Activated CD4-positive, alpha-beta T cell treated with anti-CD3 and anti-CD28 coated beads for 1 hour (primary cell): Measurements from ENCODE around the gene FGF12.

Experiments
- DNase-seq: peaks from one replicate; pipeline ENCODE4 v3.0.0-alpha.2; 2020

Gene FGF12

GRCh38 chr3:192246847-192247559 is 480.3 kb downstream of the FGF12 start:
- DNase-seq: no peak

- DNase-seq: no peak
These were observed 482.8 kb downstream of the FGF12 start for GRCh38 chr3:192244591-192244990.

DNA sequence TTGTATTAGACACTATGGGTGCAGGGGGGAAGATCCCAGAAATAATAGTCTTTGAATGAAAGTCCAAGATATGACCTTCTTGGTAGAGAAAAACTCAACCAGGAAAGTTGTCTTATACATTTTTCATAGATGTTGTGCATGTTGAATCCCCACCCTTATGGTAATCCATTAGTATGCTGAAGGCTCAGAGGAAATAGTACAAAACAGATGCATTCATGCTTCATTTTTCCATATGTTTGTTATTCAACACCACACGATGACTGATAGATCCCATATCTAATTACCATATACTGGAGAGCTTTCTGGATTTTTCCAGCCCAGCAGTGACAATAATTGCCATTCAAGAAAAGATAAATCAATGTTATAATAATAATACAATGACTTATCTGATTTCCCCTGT is 487.4 kb downstream of the FGF12 start:
- DNase-seq: no peak

DNA sequence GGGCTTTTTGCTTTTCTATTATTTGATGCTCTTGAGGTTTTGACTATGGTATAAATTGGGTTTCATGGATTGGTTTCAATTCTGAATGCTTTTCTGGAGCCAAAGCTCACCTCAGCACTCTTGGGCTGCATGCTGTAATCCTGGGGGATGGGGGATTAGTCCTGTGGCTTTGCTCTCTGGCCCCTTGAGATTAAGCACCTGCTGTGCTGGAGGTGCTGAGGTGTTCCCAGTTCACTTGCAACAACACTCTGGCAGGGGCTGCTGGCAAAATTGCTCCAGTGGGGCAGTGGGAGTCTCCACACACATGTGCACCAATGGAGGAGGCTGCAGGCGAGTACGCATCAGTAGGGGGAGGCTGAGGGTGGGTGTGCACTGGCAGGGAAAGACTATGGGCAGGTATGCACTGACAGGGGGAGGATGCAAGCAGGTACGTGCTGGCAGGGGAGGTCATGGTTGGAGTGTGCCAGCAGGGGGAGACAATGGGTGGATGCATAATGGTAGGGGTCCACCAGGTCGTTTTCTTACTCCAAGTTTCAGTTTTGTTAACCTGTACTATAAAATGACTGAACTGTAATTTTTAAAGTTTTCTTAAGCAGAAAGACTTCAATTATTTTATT is 489.2 kb downstream of the FGF12 start:
- no peak for DNase-seq

DNA sequence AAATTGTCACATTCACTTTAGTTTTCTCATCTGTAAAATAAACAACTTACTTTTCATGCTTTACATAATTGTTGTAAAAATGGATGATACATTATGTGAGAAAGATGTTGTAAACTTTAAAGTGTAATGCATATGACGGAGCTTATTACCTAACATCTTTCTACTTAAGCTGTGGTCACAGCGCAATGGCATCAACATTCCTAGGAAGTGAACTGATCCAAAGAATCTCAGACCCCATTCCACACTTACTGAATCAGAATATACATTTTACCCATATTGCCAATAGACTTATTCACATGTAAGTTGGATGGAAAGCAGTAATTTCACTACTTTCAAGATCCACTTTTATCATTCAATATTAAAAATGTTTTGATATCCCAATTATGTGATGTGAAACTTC is 497.5 kb downstream of the FGF12 start:
- DNase-seq: no peak

GRCh38 chr3:192224634-192225155 is 502.6 kb downstream of the FGF12 start:
- no peak for DNase-seq

DNA sequence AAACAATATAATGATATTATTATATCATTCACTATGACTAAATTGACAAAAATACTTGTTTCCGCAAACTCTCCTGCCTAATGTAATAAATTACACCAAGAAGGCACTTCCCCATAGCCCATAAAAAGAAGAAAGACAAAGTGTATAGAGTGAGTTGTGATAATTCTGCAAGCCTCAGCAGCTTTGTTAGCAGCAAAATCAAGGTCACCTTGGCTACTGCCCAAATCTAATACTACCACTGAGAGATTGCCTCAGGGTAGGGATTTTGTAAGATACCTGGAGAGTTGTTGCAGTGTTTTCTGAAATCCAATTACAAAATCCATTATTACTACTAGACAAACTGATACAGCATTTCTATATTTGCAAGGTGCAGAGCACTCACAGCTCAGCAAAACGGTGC is 503.5 kb downstream of the FGF12 start:
- DNase-seq: no peak

DNA sequence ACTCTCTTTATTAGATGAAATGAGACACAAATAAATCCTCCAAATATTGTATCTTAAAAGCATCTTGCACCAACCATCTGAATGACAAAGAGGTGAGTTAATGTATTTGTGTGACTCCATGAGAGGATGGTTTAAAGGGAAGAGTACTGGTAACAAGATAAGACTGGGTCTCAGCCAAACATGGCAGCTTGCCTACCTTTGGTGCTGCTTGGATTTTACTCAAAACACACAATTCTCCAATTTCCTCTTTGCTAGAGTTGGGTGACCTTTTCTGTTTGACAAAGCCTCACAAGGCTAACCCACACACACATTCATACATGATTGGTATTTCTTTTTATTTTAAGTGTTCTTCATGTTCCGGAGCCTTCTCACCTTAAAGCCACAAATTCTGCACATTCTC is 506.4 kb downstream of the FGF12 start:
- DNase-seq: no peak

GRCh38 chr3:192219926-192220325 is 507.4 kb downstream of the FGF12 start:
- no peak for DNase-seq

DNA sequence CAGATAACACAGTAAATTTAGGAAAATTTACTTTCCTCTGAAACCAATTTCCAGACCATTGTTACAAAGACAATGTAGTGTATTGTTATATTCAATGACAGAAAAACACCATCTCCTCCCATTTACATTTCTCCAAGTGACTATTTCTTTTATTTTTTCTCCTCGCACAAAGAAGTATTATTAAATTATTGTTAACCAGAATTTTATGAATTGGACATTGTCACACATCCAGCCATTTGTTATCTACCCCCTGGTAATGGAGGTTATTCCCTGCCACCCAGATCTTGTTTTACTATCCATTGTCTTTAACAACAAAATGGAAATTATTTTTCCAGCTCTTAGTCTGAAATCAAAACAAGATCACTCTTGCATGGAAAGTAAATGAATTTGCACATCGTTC is 511.3 kb downstream of the FGF12 start:
- DNase-seq: no peak

GRCh38 chr3:192212979-192213378 is 514.4 kb downstream of the FGF12 start:
- DNase-seq: no peak

DNA sequence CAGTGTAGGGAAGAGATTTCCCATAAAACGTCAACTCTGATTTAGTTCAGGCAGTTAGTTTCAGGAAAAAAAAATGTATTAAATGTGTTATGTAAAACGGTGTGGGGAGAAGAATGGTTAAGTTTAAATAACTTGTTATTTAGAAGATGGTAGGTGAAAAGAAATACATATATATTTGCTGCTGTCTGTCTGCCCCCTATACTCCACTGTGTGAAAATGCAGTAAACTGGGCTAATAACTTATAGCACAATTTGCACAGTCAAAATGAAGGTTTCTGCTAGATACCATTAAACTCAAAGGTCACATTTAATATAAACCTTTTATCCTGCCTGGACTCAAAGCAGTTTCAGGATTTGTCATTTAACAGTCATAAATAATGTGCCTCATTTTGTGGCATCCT is 515.0 kb downstream of the FGF12 start:
- no peak for DNase-seq

DNA sequence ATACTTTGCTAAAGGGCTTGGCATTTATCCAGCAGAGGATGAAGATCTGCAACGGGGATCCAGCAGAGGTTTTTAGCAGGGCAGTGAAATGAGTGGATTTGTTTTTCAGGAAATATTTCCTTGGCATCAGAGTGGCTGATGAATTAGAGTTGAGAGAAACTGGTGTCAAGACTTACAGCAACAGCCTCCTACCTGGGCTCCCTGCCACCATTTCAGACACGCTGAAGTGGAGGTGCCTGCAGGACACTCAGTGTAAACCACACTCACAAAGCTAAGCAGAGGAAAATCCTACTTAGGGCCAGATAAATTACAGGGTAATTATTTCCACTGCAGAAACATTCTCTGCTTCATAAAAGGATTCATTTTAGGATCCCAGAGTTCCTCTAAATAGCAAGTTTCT is 519.7 kb downstream of the FGF12 start:
- DNase-seq: no peak

DNA sequence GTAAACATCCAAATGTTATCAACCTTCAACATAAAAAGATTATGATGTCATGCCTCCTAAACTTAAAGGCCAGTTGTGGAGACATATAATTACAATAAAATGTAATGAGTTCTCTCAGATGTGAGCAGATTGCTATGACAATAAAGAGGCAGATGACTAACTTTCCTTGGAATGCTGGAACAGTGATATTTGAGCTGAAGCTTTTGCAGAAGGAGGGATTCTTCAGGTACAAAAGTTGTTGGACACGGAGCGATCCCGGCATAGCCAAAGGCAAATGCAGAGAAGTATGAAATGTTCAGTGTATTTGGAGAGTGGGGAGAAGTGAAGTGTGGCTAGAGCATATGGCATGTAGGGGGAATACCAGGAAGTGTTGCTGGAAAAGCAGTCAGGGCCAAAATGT is 520.1 kb downstream of the FGF12 start:
- DNase-seq: no peak

- no peak for DNase-seq
These were observed 533.3 kb downstream of the FGF12 start for GRCh38 chr3:192194085-192194484.

DNA sequence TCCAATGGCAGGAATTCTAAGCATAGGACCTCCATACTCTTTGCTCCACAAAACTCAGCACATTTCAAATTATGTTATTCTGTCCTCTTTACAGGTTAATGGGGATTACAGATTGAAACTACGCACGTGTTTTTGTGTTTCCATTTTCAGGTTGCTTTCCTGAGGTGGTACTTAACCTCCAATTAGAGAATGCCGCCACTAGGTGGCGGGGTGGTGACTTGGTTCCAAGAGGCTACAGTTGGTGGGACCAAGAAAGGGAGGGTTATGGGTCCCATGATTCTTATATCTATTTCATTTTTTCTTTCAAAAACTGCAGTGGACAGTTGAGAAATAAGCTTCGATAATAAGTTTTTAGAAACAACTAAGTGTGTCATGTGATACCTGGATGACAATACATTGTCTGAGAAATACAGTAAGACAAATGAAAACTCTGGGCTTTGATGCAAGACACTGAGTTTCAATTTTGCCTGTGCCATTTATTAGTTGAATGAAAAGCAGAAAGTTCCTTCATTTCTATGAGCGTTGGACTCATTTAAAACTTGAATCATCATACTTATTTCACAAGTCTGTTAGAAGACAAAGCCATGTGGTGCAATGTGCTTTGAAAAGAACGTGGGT is 539.0 kb downstream of the FGF12 start:
- no peak for DNase-seq

DNA sequence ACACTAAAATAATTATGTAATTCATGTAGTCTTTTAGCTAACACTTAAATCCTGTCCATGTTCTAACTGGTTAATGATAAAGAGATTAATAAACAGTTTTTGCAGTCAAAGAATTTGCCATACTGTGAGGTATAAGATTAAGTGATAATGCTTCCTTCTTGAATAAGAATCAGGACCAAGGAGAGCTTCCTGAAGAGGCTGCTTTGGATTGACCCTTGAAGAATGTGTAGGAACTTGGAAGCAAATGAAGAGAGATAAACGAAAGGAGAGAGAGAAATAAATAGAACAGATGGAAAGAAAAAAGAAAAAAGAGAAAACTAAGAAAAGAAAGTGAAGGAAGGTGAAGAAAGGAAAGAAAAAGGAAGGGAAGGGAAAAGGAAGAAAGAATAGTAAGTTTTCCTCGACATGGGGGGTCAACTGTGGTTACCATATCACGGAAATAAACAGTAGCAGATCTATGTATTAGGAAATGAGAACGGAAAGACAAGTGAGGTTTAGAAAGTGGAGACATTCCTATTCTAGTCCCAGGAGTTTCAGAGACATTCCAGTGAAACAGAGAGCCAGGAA is 539.8 kb downstream of the FGF12 start:
- DNase-seq: no peak

DNA sequence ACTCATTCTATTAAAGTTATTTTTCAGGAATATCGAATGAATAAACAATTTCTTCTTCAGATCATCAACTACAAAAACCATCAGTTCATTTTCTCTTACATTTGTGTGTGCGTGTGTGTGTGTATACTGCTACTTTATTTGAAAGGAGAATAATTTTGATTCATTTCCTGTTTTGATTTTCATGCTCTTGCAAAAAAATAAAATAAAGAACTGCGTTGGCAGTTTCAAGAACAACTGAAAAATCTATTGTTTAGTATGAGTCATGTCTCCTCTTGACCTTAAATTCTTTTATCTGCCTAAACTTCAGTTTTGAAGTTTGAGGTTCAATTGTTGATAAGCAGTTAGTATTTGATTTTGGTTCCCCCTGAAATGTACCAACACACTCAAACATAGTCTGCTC is 540.8 kb downstream of the FGF12 start:
- no peak for DNase-seq

DNA sequence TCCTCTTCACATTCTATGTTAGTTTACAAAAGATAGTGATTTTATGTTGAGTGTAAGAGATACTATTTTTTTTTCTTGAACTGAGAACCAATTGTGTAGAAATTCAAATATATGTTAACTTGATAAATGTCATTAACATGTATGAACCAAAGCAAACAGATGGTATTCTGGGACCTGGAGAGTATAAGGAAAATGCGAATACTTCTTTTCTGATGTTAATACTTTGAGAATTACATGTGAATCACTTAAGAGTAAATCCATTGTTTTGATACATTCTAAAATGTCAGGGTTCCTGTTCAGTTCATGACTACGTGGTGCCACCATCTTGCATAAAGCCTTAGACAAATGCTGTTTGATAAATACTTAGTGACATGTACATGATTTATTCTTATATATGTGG is 541.3 kb downstream of the FGF12 start:
- no peak for DNase-seq

DNA sequence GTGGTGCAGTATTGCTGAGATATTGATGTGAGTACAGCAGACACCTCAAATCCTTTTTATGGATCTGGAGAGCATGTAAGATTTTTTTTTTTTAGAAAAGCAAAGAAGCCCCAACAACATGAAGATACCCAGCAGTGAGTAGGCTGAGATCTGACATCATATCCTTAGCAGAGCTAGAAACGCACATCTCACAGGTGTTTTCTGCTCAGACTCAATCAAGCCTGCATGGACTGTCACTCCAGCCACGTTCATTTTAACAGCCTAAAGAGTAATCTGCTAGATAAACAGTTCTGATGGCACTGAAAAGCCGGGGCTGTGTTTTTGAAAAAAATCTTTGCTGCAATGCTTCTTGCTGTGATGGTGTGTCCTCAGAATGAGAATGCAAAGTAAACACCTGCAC is 544.2 kb downstream of the FGF12 start:
- DNase-seq: no peak

GRCh38 chr3:192181151-192181550 is 546.2 kb downstream of the FGF12 start:
- DNase-seq: no peak

DNA sequence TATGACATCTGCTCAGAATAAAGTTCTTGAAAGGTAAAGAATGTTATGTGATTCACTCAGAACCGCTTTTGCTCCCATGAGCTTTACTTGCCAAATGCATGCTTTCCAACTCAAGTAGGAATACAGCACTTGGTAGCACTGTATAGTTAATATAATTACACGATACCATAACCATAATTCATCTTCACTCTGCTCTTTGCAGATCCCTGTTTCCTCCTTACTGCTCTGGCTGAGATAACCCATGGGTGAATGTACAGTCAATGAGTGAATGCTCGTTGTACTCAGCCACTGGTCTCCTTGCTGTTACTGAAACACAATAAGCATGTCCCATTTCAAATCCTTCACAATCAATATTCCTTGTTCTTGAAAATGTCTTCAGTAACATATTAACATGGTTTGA is 550.0 kb downstream of the FGF12 start:
- no peak for DNase-seq

DNA sequence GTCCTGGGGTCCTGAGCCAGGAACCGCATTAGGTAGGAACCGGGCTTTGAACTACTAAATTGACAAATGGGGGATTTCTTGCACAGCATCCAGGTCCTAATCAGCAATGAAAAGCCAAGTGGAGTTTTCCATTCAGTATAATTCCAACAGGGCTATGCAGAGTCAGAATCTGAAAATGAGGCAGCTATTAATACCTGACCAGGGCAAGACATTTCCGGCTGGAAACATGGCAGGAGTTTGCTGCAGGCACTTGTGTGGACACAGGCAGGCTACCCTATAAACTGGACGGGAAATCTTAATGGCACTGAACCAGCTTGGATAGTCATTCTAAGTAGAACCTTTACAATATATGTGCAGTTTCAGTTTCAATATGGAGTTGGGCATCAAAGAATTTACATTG is 553.1 kb downstream of the FGF12 start:
- DNase-seq: no peak

GRCh38 chr3:192171213-192171612 is 556.1 kb downstream of the FGF12 start:
- DNase-seq: no peak
